Right lobe of liver (tissue), 6 donors: ENCODE measurements around the gene CCDC88B. TPM values are rescaled to one million over a fixed set of nuclear protein-coding genes. Genes with fewer than 3 reads are reported as not detected.

Experiments used
- ATAC-seq, 4 donors: fragments of 200-7000 bp; cut with Tn5 transposase; one replicate each; pipeline ENCODE4 v1.9.1; 2020; ENCODE audit warnings: mild to moderate bottlenecking in 4 of 4, moderate library complexity in 4 of 4
- DNase-seq, 3 donors: peaks; one replicate each; pipeline ENCODE4 v3.0.0-alpha.2; 2020
- H3K27ac ChIP-seq, 3 donors: fragments of 200-600 bp; one replicate each; pipeline ENCODE4 v1.8.0; 2022
- H3K27me3 ChIP-seq, 2 donors: fragments of 200-600 bp; one replicate each; pipeline ENCODE4 v1.8.0; 2022
- H3K36me3 ChIP-seq, 4 donors: fragments of 200-600 bp; sonication (generic) in 1 of 4; one replicate each; pipeline versions ENCODE4 v1.5.1 to v1.8.0; 2017 to 2022; ENCODE audit warnings: control low read depth in 1 of 4
- H3K4me1 ChIP-seq, 4 donors: fragments of 200-600 bp; sonication (generic) in 1 of 4; one replicate each; pipeline versions ENCODE4 v1.5.1 to v1.8.0; 2017 to 2022; ENCODE audit warnings: control low read depth in 1 of 4
- H3K4me3 ChIP-seq, 3 donors: fragments of 200-600 bp; one replicate each; pipeline ENCODE4 v1.8.0; 2022
- H3K9me3 ChIP-seq, 4 donors: fragments of 200-600 bp; sonication (generic) in 1 of 4; one replicate each; pipeline versions ENCODE4 v1.5.1 to v1.8.0; 2017 to 2022; ENCODE audit warnings: control low read depth in 1 of 4
- CTCF ChIP-seq, 4 donors: fragments of 200-600 bp in 3 of 4; fragments of 450-650 bp in 1 of 4; IDR thresholded peaks; one replicate each; pipeline versions ENCODE4 v1.5.1 to v1.8.0; 2016 to 2022; ENCODE audit warnings: antibody characterized with exemption in 4 of 4, mild to moderate bottlenecking in 2 of 4
- POLR2A ChIP-seq: fragments of 450-650 bp; IDR thresholded peaks from one replicate; pipeline ENCODE4 v1.6.1; 2017; ENCODE audit warnings: antibody characterized with exemption, mild to moderate bottlenecking
- WGBS: methylation state at CpG from one replicate; pipeline ENCODE4 v1.1.6; 2018; ENCODE audit warnings: low coverage, low lambda C conversion rate; ENCODE audit not compliant: insufficient coverage; ENCODE audit errors: missing lambda C conversion rate; 5-methylcytosine and 5-hydroxymethylcytosine counted together
- intact Hi-C, 2 donors: fragments of 100-400 bp; cut with DNase I; formaldehyde crosslinking; loops; one replicate each; pipeline versions ENCODE4 v1.11.2 to v1.14.1; 2022
- total RNA-seq, 6 experiments: library from RNA; depleted of rRNA in 2 of 6; stranded (reverse); fragments of >200 nt in 2 of 6; fragmentation: NEBNext Ultra II Directional in 3 of 6; extraction: Animal tissue kit (Norgen Biotek cat#: 25700) in 3 of 6; gene quantifications; one replicate each; pipeline versions ENCODE4 v1.1.0 to v1.2.4, GENCODE V29; 2016 to 2023
- donor health status: DM: no; HTN: yes; CAD: no.
- donor health status: DM: no; HTN: no; CAD: no.
- donor health status: DM: no; HTN: no; CAD: no.
- donor health status: DM: no; HTN: yes; CAD: no.
- donor health status: DM: no; HTN: yes; CAD: no.

CCDC88B gene
- total RNA-seq, 6 experiments from 2014 or later = 2.4 to 10.6 (median 4.9) TPM

GRCh38 chr11:64372021-64372420 is 32.0 kb downstream of the CCDC88B start:
- DNase-seq (no peak), ATAC-seq (no peak)
- TF ChIP-seq CTCF (IDR thresholded peaks at IDR 0.05) (no peak), POLR2A (no peak)
- no peak overlapping the region for H3K4me3 ChIP-seq
- no peaks in the 10 kb centered on the region for H3K9me3 ChIP-seq
- intact Hi-C loops = no loop called here
- 86% methylated on average over 5 of the region's 6 CpGs for WGBS
- H3K4me1 ChIP-seq = no peaks in the 10 kb centered on the region
- H3K36me3 ChIP-seq = peaks cover 0 to 13% (median 5%) of the 10 kb centered on the region in 4 donors
- H3K27me3 ChIP-seq = no peaks in the 10 kb centered on the region
- no peak overlapping the region for H3K27ac ChIP-seq

GRCh38 chr11:64372802-64373597 is 33.0 kb downstream of the CCDC88B start:
- no peaks in the 10 kb centered on the region for H3K9me3 ChIP-seq
- TF ChIP-seq POLR2A (no peak), CTCF (IDR thresholded peaks at IDR 0.05) (no peak)
- no peaks in the 10 kb centered on the region for H3K4me1 ChIP-seq
- DNase-seq (no peak), ATAC-seq (peak in 2 of 4 donors; percentile 32 to 57)
- intact Hi-C loops = no loop called here
- no peak overlapping the region for H3K27ac ChIP-seq
- WGBS = 60% methylated on average over 6 of the region's 18 CpGs
- no peak overlapping the region for H3K4me3 ChIP-seq
- H3K36me3 ChIP-seq = peaks cover 0 to 9% (median 2%) of the 10 kb centered on the region in 4 donors
- no peaks in the 10 kb centered on the region for H3K27me3 ChIP-seq

- no peaks in the 10 kb centered on the region for H3K9me3 ChIP-seq
- no peak overlapping the region for H3K27ac ChIP-seq
- no peak for ATAC-seq
- DNase-seq = no peak
- no peak for TF ChIP-seq CTCF (IDR thresholded peaks at IDR 0.05)
- TF ChIP-seq POLR2A = no peak
- peaks cover 0 to 6% (median 2%) of the 10 kb centered on the region in 4 donors for H3K36me3 ChIP-seq
- 43% methylated on average over 3 of the region's 5 CpGs for WGBS
- intact Hi-C loops = no loop called here
- H3K4me1 ChIP-seq = no peaks in the 10 kb centered on the region
- H3K4me3 ChIP-seq = no peak overlapping the region
- no peaks in the 10 kb centered on the region for H3K27me3 ChIP-seq
Observed at GRCh38 chr11:64373598-64373974, 33.6 kb downstream of the CCDC88B start.

- Histone ChIP-seq H3K9me3 (no peaks in the 10 kb centered on the region), H3K27me3 (no peaks in the 10 kb centered on the region), H3K4me3 (no peak overlapping the region), H3K27ac (no peak overlapping the region), H3K4me1 (no peaks in the 10 kb centered on the region), H3K36me3 (peaks cover 0 to 1% (median 0%) of the 10 kb centered on the region in 4 donors)
- intact Hi-C loops = no loop called here
- DNase-seq (no peak), ATAC-seq (no peak)
- TF ChIP-seq POLR2A = no peak
- TF ChIP-seq CTCF (IDR thresholded peaks at IDR 0.05) = no peak
- WGBS = 92% methylated on average over 4 of the region's 7 CpGs
Observed at GRCh38 chr11:64376071-64376470, 36.1 kb downstream of the CCDC88B start.
